H9 (cell line): ENCODE results near the gene CEACAM20. TPM values are rescaled to one million over a fixed set of nuclear protein-coding genes. Genes with fewer than 3 reads are reported as not detected.

Experiments
- DNase-seq: peaks from one replicate; pipeline ENCODE4 v3.0.0-alpha.2; 2017
- H2AFZ ChIP-seq: one replicate; pipeline ENCODE4 v1.6.1; 2013; ENCODE audit warnings: mild to moderate bottlenecking, low read length, control low read depth, moderate library complexity
- H2AK5ac ChIP-seq: 2 replicates; pipeline ENCODE4 v1.6.1; 2013; ENCODE audit warnings: low read length, control low read depth, mixed read lengths; ENCODE audit not compliant: insufficient read length
- H2BK120ac ChIP-seq: one replicate; pipeline ENCODE4 v1.6.1; 2013; ENCODE audit warnings: low read depth, mild to moderate bottlenecking, low read length, control low read depth, inconsistent platforms; ENCODE audit not compliant: poor library complexity, severe bottlenecking
- H2BK12ac ChIP-seq: 2 replicates; pipeline ENCODE4 v1.6.1; 2013; ENCODE audit warnings: low read length, control low read depth, mixed read lengths, low read depth; ENCODE audit not compliant: insufficient read length
- H2BK15ac ChIP-seq: 2 replicates; pipeline ENCODE4 v1.6.1; 2013; ENCODE audit warnings: low read depth, low read length, control low read depth
- H2BK20ac ChIP-seq: one replicate; pipeline ENCODE4 v1.6.1; 2013; ENCODE audit warnings: low read depth, mild to moderate bottlenecking, low read length, control low read depth, inconsistent platforms; ENCODE audit not compliant: poor library complexity, severe bottlenecking
- H2BK5ac ChIP-seq: 2 replicates; pipeline ENCODE4 v1.6.1; 2013; ENCODE audit warnings: low read length, control low read depth, mixed read lengths; ENCODE audit not compliant: insufficient read length
- H3K14ac ChIP-seq: 2 replicates; pipeline ENCODE4 v1.6.1; 2013; ENCODE audit warnings: low read length, control low read depth; ENCODE audit not compliant: insufficient read depth
- H3K18ac ChIP-seq: 2 replicates; pipeline ENCODE4 v1.6.1; 2013; ENCODE audit warnings: low read depth, mild to moderate bottlenecking, mixed read lengths, low read length, control low read depth; ENCODE audit not compliant: insufficient read length
- H3K23ac ChIP-seq: 2 replicates; pipeline ENCODE4 v1.6.1; 2013; ENCODE audit warnings: low read length, control low read depth, mixed read lengths, low read depth; ENCODE audit not compliant: insufficient read length
- H3K23me2 ChIP-seq: 2 replicates; pipeline ENCODE4 v1.6.1; 2013; ENCODE audit warnings: low read depth, mild to moderate bottlenecking, mixed read lengths, low read length, control low read depth; ENCODE audit not compliant: insufficient read length, poor library complexity, severe bottlenecking
- H3K27ac ChIP-seq: 2 replicates; pipeline ENCODE4 v1.5.1; 2013; ENCODE audit warnings: low read length, control low read depth, mixed read lengths, low read depth; ENCODE audit not compliant: insufficient read length
- H3K27me3 ChIP-seq: 2 replicates; pipeline ENCODE4 v1.6.1; 2013; ENCODE audit warnings: low read length, control low read depth, inconsistent platforms; ENCODE audit not compliant: insufficient read depth
- H3K4ac ChIP-seq: 2 replicates; pipeline ENCODE4 v1.6.1; 2013; ENCODE audit warnings: low read depth, mild to moderate bottlenecking, control low read depth, inconsistent platforms, low read length, moderate library complexity
- H3K4me1 ChIP-seq: 2 replicates; pipeline ENCODE4 v1.6.1; 2013; ENCODE audit warnings: low read length, control low read depth, inconsistent platforms; ENCODE audit not compliant: insufficient read depth
- H3K4me2 ChIP-seq: 2 replicates; pipeline ENCODE4 v1.6.1; 2013; ENCODE audit warnings: low read length, control low read depth, mixed read lengths; ENCODE audit not compliant: insufficient read length, insufficient read depth
- H3K56ac ChIP-seq: 2 replicates; pipeline ENCODE4 v1.6.1; 2013; ENCODE audit warnings: low read depth, mild to moderate bottlenecking, mixed read lengths, low read length, control low read depth; ENCODE audit not compliant: insufficient read length
- H3K79me1 ChIP-seq: 2 replicates; pipeline ENCODE4 v1.6.1; 2013; ENCODE audit warnings: low read depth, mild to moderate bottlenecking, moderate library complexity, low read length, control low read depth, inconsistent platforms; ENCODE audit not compliant: insufficient read depth, poor library complexity, severe bottlenecking
- H3K79me2 ChIP-seq: 2 replicates; pipeline ENCODE4 v1.6.1; 2013; ENCODE audit warnings: low read length, control low read depth, inconsistent platforms; ENCODE audit not compliant: insufficient read depth
- H3K9ac ChIP-seq: 2 replicates; pipeline ENCODE4 v1.6.1; 2013; ENCODE audit warnings: low read length, control low read depth, mixed read lengths; ENCODE audit not compliant: insufficient read length; ENCODE audit errors: extremely low read depth
- H3K9me3 ChIP-seq: one replicate; pipeline ENCODE4 v1.6.1; 2013; ENCODE audit warnings: low read depth, low read length, inconsistent platforms; ENCODE audit not compliant: control insufficient read depth
- H3T11ph ChIP-seq: one replicate; pipeline ENCODE4 v1.6.1; 2013; ENCODE audit warnings: mild to moderate bottlenecking, low read length, control low read depth, inconsistent platforms
- H4K20me1 ChIP-seq: one replicate; pipeline ENCODE4 v1.6.1; 2013; ENCODE audit not compliant: control insufficient read depth, insufficient read length, insufficient read depth
- H4K5ac ChIP-seq: 2 replicates; pipeline ENCODE4 v1.6.1; 2013; ENCODE audit warnings: low read depth, mild to moderate bottlenecking, mixed read lengths, low read length, control low read depth; ENCODE audit not compliant: insufficient read length
- H4K8ac ChIP-seq: replicated peaks from 2 replicates; pipeline ENCODE4 v1.6.1; 2013; ENCODE audit warnings: low read length, control low read depth, mixed read lengths, low read depth; ENCODE audit not compliant: insufficient read length
- H4K91ac ChIP-seq: 2 replicates; pipeline ENCODE4 v1.6.1; 2013; ENCODE audit warnings: low read depth, mild to moderate bottlenecking, moderate library complexity, mixed read lengths, low read length, control low read depth; ENCODE audit not compliant: insufficient read length
- H3K27ac Mint-ChIP-seq, 3 experiments: 2 replicates in 2 of 3; 3 replicates in 1 of 3; pipeline ENCODE4 v1.8.0; 2020 to 2021; ENCODE audit warnings: mixed read lengths in 3 of 3, mild to moderate bottlenecking in 1 of 3, moderate library complexity in 1 of 3
- H3K27me3 Mint-ChIP-seq: 2 replicates; pipeline ENCODE4 v1.8.0; 2021; ENCODE audit warnings: low read depth, mild to moderate bottlenecking, moderate library complexity, mixed read lengths
- H3K36me3 Mint-ChIP-seq, 3 experiments: 2 replicates in 2 of 3; 3 replicates in 1 of 3; pipeline ENCODE4 v1.8.0; 2020 to 2021; ENCODE audit warnings: low read depth in 3 of 3, mixed read lengths in 3 of 3; ENCODE audit not compliant: insufficient read depth in 1 of 3
- H3K4me1 Mint-ChIP-seq, 2 experiments: 2 replicates each; pipeline ENCODE4 v1.8.0; 2020; ENCODE audit warnings: mixed read lengths in 2 of 2
- H3K4me3 Mint-ChIP-seq, 2 experiments: 2 replicates in 1 of 2; 3 replicates in 1 of 2; pipeline ENCODE4 v1.8.0; 2020 to 2021; ENCODE audit warnings: mild to moderate bottlenecking in 2 of 2, mixed read lengths in 2 of 2, moderate library complexity in 1 of 2
- H3K9me3 Mint-ChIP-seq, 2 experiments: 2 replicates in 1 of 2; 3 replicates in 1 of 2; pipeline ENCODE4 v1.8.0; 2020; ENCODE audit warnings: mild to moderate bottlenecking in 2 of 2, mixed read lengths in 2 of 2, moderate library complexity in 1 of 2
- WGBS: extraction: QIAGEN DNeasy Blood & Tissue Kit; methylation state at CpG from one replicate; pipeline ENCODE4 v1.1.7; 2013; ENCODE audit warnings: missing lambda C conversion rate, low lambda C conversion rate, mixed read lengths; ENCODE audit not compliant: insufficient read length; ENCODE audit errors: extremely low coverage; 5-methylcytosine and 5-hydroxymethylcytosine counted together
- total RNA-seq: library from RNA; stranded (reverse); gene quantifications from 2 replicates; pipeline ENCODE4 v1.2.1, GENCODE V29; 2021
- TF ChIP-seq, protein P1 (sequence below): fragments of 200-600 bp; sonication (generic); conservative IDR thresholded peaks from 3 replicates; pipeline ENCODE4 v1.8.0; 2021; ENCODE audit warnings: antibody characterized with exemption, mild to moderate bottlenecking

CEACAM20 gene
- total RNA-seq, 1 experiment from 2014 or later = not detected

DNA sequence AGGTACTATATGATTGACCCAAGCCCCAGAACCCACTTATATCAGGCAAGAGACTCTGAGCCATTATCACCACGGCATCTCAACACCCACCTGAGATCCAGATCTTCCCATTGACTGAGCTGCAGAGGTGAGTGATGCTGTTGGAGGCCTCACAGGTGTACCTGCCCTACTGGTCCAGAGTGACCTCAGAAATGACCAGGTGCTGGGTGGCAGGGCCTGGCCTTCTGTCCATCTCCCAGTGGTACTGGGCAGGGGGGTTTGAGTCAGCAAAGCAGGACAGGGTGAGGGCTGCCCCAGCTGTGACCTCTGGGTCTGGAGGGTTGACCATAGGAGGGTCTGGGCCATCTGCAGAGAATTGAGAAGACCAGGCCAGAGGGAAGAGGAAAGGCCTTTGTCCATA lies 13.2 kb upstream of the CEACAM20 start:
- no peak overlapping the region for H3K4ac ChIP-seq
- Mint-ChIP-seq H3K4me1 (no peaks in the 10 kb centered on the region), H3K27ac (no peak overlapping the region), H3K36me3 (no peaks in the 10 kb centered on the region; a peak in 2 of 7 replicates), H3K27me3 (peaks cover 56% of the 10 kb centered on the region), H3K9me3 (peaks cover 55 to 64% of the 10 kb centered on the region in 2 experiments), H3K4me3 (no peak overlapping the region)
- no peak overlapping the region for H3K56ac ChIP-seq
- no peak overlapping the region for H2BK5ac ChIP-seq
- no peak overlapping the region for H4K5ac ChIP-seq
- no peaks in the 10 kb centered on the region for H3K9me3 ChIP-seq
- no peaks in the 10 kb centered on the region for H3K23me2 ChIP-seq
- H3T11ph ChIP-seq = no peak overlapping the region
- no peak overlapping the region for H4K8ac ChIP-seq
- no peaks in the 10 kb centered on the region for H4K20me1 ChIP-seq
- H2BK20ac ChIP-seq = no peak overlapping the region
- no peak overlapping the region for H3K23ac ChIP-seq
- no peak overlapping the region for H2BK12ac ChIP-seq
- H2AK5ac ChIP-seq = no peak overlapping the region
- H3K18ac ChIP-seq = no peak overlapping the region
- H3K79me1 ChIP-seq = no peaks in the 10 kb centered on the region
- H3K27me3 ChIP-seq = no peaks in the 10 kb centered on the region
- H2BK15ac ChIP-seq = no peak overlapping the region
- TF ChIP-seq, protein P1, sequence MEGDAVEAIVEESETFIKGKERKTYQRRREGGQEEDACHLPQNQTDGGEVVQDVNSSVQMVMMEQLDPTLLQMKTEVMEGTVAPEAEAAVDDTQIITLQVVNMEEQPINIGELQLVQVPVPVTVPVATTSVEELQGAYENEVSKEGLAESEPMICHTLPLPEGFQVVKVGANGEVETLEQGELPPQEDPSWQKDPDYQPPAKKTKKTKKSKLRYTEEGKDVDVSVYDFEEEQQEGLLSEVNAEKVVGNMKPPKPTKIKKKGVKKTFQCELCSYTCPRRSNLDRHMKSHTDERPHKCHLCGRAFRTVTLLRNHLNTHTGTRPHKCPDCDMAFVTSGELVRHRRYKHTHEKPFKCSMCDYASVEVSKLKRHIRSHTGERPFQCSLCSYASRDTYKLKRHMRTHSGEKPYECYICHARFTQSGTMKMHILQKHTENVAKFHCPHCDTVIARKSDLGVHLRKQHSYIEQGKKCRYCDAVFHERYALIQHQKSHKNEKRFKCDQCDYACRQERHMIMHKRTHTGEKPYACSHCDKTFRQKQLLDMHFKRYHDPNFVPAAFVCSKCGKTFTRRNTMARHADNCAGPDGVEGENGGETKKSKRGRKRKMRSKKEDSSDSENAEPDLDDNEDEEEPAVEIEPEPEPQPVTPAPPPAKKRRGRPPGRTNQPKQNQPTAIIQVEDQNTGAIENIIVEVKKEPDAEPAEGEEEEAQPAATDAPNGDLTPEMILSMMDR = no peak
- no peak overlapping the region for H4K91ac ChIP-seq
- no peak overlapping the region for H3K14ac ChIP-seq
- WGBS = no CpG with 5 or more reads among the region's 1 CpG
- no peak overlapping the region for H2BK120ac ChIP-seq
- no peak overlapping the region for H3K27ac ChIP-seq
- no peak overlapping the region for H2AFZ ChIP-seq
- DNase-seq = no peak
- no peaks in the 10 kb centered on the region for H3K4me1 ChIP-seq
- H3K4me2 ChIP-seq = no peak overlapping the region
- H3K9ac ChIP-seq = no peak overlapping the region
- H3K79me2 ChIP-seq = no peaks in the 10 kb centered on the region
